SK-N-SH (cell line): ENCODE measurements around the gene TAB2.

ENCODE experiments used
- EP300 ChIP-seq, 2 experiments: IDR thresholded peaks; 2 replicates each; pipeline versions ENCODE4 v1.4.0 to v1.6.1; 2012; ENCODE audit warnings: borderline replicate concordance in 1 of 2, low read depth in 1 of 2, low read length in 1 of 2
- FOXM1 ChIP-seq: IDR thresholded peaks from 2 replicates; pipeline ENCODE4 v1.4.0; 2012; ENCODE audit warnings: low read depth, mild to moderate bottlenecking
- POLR2AphosphoS5 ChIP-seq: IDR thresholded peaks from 2 replicates; pipeline ENCODE4 v1.6.1; 2012; ENCODE audit warnings: low read depth, low read length
- RCOR1 ChIP-seq: fragments of 150-350 bp; IDR thresholded peaks from 2 replicates; pipeline ENCODE4 v1.6.1; 2017; ENCODE audit warnings: antibody characterized with exemption, low read length
- RFX5 ChIP-seq: IDR thresholded peaks from 2 replicates; pipeline ENCODE4 v1.6.1; 2012; ENCODE audit warnings: mild to moderate bottlenecking, improper control_type of control experiment, low read length
- SIN3A ChIP-seq: IDR thresholded peaks from 2 replicates; pipeline ENCODE4 v1.6.1; 2012; ENCODE audit warnings: low read depth, mild to moderate bottlenecking, low read length, moderate library complexity, borderline replicate concordance
- SMC3 ChIP-seq: IDR thresholded peaks from 2 replicates; pipeline ENCODE4 v1.6.1; 2012; ENCODE audit warnings: low read depth, low read length, improper control_type of control experiment
- TF ChIP-seq, protein P1 (sequence below): IDR thresholded peaks from 2 replicates; pipeline ENCODE4; 2012
- TF ChIP-seq, protein P2 (sequence below): fragments of 200-600 bp; sonication (generic); IDR thresholded peaks from 2 replicates; pipeline ENCODE4 v1.6.1; 2017; ENCODE audit warnings: antibody characterized with exemption, mild to moderate bottlenecking, moderate library complexity
- TF ChIP-seq, protein P3 (sequence below): fragments of 150-350 bp; IDR thresholded peaks from 2 replicates; pipeline ENCODE4 v1.6.1; 2017; ENCODE audit warnings: antibody characterized with exemption, low read length, low read depth, borderline replicate concordance
- TF ChIP-seq, protein P4 (sequence below): IDR thresholded peaks from 2 replicates; pipeline ENCODE4 v1.4.0; 2012; ENCODE audit warnings: low read depth
- TF ChIP-seq, protein P5 (sequence below): IDR thresholded peaks from 2 replicates; pipeline ENCODE4 v1.4.0; 2012; ENCODE audit warnings: low read depth, borderline replicate concordance

DNA sequence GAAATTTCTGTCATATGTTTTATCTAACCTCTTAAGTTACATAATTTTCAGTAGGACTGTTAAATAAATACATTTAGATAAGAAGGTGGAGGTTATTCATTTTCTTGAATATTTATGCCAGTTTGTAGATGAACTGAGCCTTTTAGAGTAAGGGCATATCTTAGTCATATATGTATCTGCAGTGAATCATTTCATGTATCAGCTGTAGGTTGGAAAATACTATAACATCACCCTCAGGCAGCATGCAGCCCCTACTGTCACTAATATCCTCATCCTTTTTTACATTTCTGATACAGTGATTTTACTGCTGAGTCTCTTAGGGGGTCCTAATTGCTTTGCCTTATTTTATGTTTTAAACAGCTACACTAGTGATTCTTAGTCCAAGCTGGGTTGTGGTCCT is 63.0 kb downstream of the TAB2 start:
- TF ChIP-seq SMC3, result no peak
- no peak for TF ChIP-seq POLR2AphosphoS5
- TF ChIP-seq, protein P1, sequence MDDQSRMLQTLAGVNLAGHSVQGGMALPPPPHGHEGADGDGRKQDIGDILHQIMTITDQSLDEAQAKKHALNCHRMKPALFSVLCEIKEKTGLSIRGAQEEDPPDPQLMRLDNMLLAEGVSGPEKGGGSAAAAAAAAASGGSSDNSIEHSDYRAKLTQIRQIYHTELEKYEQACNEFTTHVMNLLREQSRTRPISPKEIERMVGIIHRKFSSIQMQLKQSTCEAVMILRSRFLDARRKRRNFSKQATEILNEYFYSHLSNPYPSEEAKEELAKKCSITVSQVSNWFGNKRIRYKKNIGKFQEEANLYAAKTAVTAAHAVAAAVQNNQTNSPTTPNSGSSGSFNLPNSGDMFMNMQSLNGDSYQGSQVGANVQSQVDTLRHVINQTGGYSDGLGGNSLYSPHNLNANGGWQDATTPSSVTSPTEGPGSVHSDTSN, result no peak
- TF ChIP-seq, protein P2, sequence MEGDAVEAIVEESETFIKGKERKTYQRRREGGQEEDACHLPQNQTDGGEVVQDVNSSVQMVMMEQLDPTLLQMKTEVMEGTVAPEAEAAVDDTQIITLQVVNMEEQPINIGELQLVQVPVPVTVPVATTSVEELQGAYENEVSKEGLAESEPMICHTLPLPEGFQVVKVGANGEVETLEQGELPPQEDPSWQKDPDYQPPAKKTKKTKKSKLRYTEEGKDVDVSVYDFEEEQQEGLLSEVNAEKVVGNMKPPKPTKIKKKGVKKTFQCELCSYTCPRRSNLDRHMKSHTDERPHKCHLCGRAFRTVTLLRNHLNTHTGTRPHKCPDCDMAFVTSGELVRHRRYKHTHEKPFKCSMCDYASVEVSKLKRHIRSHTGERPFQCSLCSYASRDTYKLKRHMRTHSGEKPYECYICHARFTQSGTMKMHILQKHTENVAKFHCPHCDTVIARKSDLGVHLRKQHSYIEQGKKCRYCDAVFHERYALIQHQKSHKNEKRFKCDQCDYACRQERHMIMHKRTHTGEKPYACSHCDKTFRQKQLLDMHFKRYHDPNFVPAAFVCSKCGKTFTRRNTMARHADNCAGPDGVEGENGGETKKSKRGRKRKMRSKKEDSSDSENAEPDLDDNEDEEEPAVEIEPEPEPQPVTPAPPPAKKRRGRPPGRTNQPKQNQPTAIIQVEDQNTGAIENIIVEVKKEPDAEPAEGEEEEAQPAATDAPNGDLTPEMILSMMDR, result no peak
- TF ChIP-seq, protein P3, sequence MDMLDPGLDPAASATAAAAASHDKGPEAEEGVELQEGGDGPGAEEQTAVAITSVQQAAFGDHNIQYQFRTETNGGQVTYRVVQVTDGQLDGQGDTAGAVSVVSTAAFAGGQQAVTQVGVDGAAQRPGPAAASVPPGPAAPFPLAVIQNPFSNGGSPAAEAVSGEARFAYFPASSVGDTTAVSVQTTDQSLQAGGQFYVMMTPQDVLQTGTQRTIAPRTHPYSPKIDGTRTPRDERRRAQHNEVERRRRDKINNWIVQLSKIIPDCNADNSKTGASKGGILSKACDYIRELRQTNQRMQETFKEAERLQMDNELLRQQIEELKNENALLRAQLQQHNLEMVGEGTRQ, result no peak
- TF ChIP-seq, protein P4, sequence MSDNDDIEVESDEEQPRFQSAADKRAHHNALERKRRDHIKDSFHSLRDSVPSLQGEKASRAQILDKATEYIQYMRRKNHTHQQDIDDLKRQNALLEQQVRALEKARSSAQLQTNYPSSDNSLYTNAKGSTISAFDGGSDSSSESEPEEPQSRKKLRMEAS, result no peak
- no peak for TF ChIP-seq EP300 (IDR thresholded peaks at IDR 0.05; ENCODE audit: borderline replicate concordance in 1 of 2, low read depth in 1 of 2, low read length in 1 of 2)
- TF ChIP-seq RFX5, result no peak
- TF ChIP-seq, protein P5, sequence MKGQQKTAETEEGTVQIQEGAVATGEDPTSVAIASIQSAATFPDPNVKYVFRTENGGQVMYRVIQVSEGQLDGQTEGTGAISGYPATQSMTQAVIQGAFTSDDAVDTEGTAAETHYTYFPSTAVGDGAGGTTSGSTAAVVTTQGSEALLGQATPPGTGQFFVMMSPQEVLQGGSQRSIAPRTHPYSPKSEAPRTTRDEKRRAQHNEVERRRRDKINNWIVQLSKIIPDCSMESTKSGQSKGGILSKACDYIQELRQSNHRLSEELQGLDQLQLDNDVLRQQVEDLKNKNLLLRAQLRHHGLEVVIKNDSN, result no peak
- TF ChIP-seq FOXM1, result no peak
- no peak for TF ChIP-seq RCOR1
- TF ChIP-seq SIN3A, result no peak
